Calu3 (cell line): ENCODE results near the gene NNAT. TPM values are rescaled to one million over a fixed set of nuclear protein-coding genes. Genes with fewer than 3 reads are reported as not detected.

Source experiments
- BruUV-seq: library from RNA; stranded (reverse); fragments of 400-500 nt; replicated peaks from 2 replicates; lab custom pipeline; 2021; lab: Mats Ljungman, UMichigan
- CTCF ChIA-PET: fragments of 300-600 bp; sonication (Branson Sonifier 250); formaldehyde crosslinking; loops from one replicate; lab custom pipeline; 2022; ENCODE audit warnings: antibody characterized with exemption; lab: Charles Lee
- DNase-seq: peaks from one replicate; pipeline ENCODE4 v3.0.0; 2022
- H3K27ac Mint-ChIP-seq: one replicate; pipeline ENCODE4 v1.8.0; 2022; ENCODE audit warnings: mixed read lengths; ENCODE audit not compliant: unreplicated experiment
- H3K27me3 Mint-ChIP-seq: one replicate; pipeline ENCODE4 v1.8.0; 2022; ENCODE audit warnings: mixed read lengths; ENCODE audit not compliant: unreplicated experiment
- H3K36me3 Mint-ChIP-seq: one replicate; pipeline ENCODE4 v1.8.0; 2022; ENCODE audit warnings: mild to moderate bottlenecking, moderate library complexity, mixed read lengths; ENCODE audit not compliant: insufficient read depth, unreplicated experiment
- H3K4me1 Mint-ChIP-seq: one replicate; pipeline ENCODE4 v1.8.0; 2022; ENCODE audit warnings: mild to moderate bottlenecking, low read depth, mixed read lengths; ENCODE audit not compliant: unreplicated experiment
- H3K4me3 Mint-ChIP-seq: one replicate; pipeline ENCODE4 v1.8.0; 2022; ENCODE audit warnings: mild to moderate bottlenecking, low read depth, moderate library complexity, mixed read lengths; ENCODE audit not compliant: unreplicated experiment
- H3K9me3 Mint-ChIP-seq: one replicate; pipeline ENCODE4 v1.8.0; 2022; ENCODE audit warnings: low read depth, mixed read lengths; ENCODE audit not compliant: unreplicated experiment
- CTCF ChIP-seq: fragments of 200-600 bp; IDR thresholded peaks from one replicate; pipeline ENCODE4 v1.8.0; 2022; ENCODE audit warnings: antibody characterized with exemption; ENCODE audit not compliant: unreplicated experiment
- intact Hi-C: fragments of 100-400 bp; cut with micrococcal nuclease; formaldehyde crosslinking; loops from one replicate; pipeline ENCODE4 v1.10.0; 2022; ENCODE audit not compliant: unreplicated experiment
- total RNA-seq: library from RNA; stranded (reverse); gene quantifications from 2 replicates; pipeline ENCODE4 v1.2.3, GENCODE V29; 2022

The NNAT gene
- total RNA-seq, 1 experiment from 2014 or later, result not detected

GRCh38 chr20:37502654-37503053 lies 18.4 kb upstream of the NNAT start:
- H3K4me1 Mint-ChIP-seq, result no peaks in the 10 kb centered on the region
- H3K36me3 Mint-ChIP-seq, result no peaks in the 10 kb centered on the region
- no peak for TF ChIP-seq CTCF
- H3K9me3 Mint-ChIP-seq, result no peaks in the 10 kb centered on the region
- H3K27ac Mint-ChIP-seq, result no peak overlapping the region
- intact Hi-C loops, result no loop called here
- no peak for DNase-seq
- CTCF ChIA-PET, result interaction anchor here (0.7 to 1.5 kb wide), 5 partner anchors 11 to 240 kb away, joined by 3 to 4 read pairs (median 3); no protein-coding TSS in a partner anchor
- no peak overlapping the region for H3K4me3 Mint-ChIP-seq
- H3K27me3 Mint-ChIP-seq, result no peaks in the 10 kb centered on the region
- no TSS peak for BruUV-seq

GRCh38 chr20:37503256-37503927 lies 17.7 kb upstream of the NNAT start:
- Mint-ChIP-seq H3K4me3 (no peak overlapping the region), H3K4me1 (no peaks in the 10 kb centered on the region), H3K27me3 (no peaks in the 10 kb centered on the region), H3K9me3 (no peaks in the 10 kb centered on the region), H3K36me3 (no peaks in the 10 kb centered on the region), H3K27ac (no peak overlapping the region)
- intact Hi-C loops, result no loop called here
- no TSS peak for BruUV-seq
- no peak for DNase-seq
- CTCF ChIA-PET, result interaction anchor here (0.6 to 1.5 kb wide), 2 partner anchors 18 to 356 kb away, joined by 3 read pairs; no protein-coding TSS in a partner anchor
- no peak for TF ChIP-seq CTCF

GRCh38 chr20:37504404-37505096 lies 16.5 kb upstream of the NNAT start:
- Mint-ChIP-seq H3K36me3 (no peaks in the 10 kb centered on the region), H3K9me3 (no peaks in the 10 kb centered on the region), H3K4me3 (no peak overlapping the region), H3K27ac (no peak overlapping the region), H3K4me1 (no peaks in the 10 kb centered on the region), H3K27me3 (no peaks in the 10 kb centered on the region)
- DNase-seq, result no peak
- TF ChIP-seq CTCF, result no peak
- intact Hi-C loops, result no loop called here
- CTCF ChIA-PET, result interaction anchor here (0.6 kb wide), 1 partner anchor 25 kb away, joined by 3 read pairs; no protein-coding TSS in a partner anchor
- BruUV-seq, result no TSS peak

- TF ChIP-seq CTCF, result no peak
- H3K9me3 Mint-ChIP-seq, result no peaks in the 10 kb centered on the region
- BruUV-seq, result no TSS peak
These were observed 15.5 kb upstream of the NNAT start for GRCh38 chr20:37505263-37506151.

More at GRCh38 chr20:37505263-37506151, 15.5 kb upstream of the NNAT start:
- no peak overlapping the region for H3K27ac Mint-ChIP-seq
- H3K27me3 Mint-ChIP-seq, result no peaks in the 10 kb centered on the region
- no peaks in the 10 kb centered on the region for H3K36me3 Mint-ChIP-seq
- DNase-seq, result no peak
- no peak overlapping the region for H3K4me3 Mint-ChIP-seq
- no peaks in the 10 kb centered on the region for H3K4me1 Mint-ChIP-seq
- intact Hi-C loops, result no loop called here
- CTCF ChIA-PET, result interaction anchor here (0.5 to 0.6 kb wide), 2 partner anchors 26 to 251 kb away, joined by 3 read pairs; no protein-coding TSS in a partner anchor
